ENCODE data around the gene FAXDC2.

Gene FAXDC2, protein sequence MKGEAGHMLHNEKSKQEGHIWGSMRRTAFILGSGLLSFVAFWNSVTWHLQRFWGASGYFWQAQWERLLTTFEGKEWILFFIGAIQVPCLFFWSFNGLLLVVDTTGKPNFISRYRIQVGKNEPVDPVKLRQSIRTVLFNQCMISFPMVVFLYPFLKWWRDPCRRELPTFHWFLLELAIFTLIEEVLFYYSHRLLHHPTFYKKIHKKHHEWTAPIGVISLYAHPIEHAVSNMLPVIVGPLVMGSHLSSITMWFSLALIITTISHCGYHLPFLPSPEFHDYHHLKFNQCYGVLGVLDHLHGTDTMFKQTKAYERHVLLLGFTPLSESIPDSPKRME

DNA sequence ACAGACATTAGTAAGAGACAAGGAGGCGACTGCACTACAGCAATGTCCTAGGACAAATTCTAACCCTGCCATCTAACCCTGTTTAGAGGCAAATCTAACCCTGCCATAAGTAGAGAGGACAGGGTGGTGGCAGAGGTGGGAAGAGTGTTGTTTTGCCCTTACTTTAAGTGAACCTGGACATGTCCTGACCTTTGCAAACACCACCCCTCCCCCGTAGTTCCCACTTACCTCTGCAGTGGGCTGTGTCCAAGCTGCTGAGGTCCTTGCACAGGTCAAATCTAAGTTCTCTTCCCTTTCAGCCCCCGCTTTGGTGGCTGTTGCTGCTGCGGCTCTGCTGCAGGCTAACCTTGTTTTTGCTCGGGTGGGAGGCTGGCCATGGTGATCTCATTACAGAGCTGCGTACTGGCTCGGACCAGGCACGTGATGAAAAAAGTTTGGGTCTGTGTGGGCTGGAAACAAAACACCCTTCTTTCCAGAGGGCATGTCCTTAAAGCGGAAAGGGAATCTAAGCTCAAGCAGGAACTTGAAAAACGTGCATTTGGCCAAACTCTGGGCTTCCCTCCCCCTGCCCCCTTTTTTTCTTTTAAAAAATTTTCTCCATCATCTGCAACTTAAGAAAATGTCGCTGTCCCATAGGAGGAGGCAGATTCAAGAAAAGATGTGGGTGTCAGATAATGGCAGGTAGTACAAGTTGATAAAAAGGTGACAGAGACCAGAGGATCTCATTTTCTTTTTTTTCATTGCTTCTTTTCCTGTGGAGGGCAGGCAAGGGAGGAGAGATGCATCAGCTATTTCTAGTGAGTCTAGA lies at the start of gene FAXDC2:
TSS of gene FAXDC2 (minus strand) at position 349 of the 808 bp plus-strand sequence. CDS start 12,425 bp downstream, outside the sequence.
- no peak for DNase-seq

DNA sequence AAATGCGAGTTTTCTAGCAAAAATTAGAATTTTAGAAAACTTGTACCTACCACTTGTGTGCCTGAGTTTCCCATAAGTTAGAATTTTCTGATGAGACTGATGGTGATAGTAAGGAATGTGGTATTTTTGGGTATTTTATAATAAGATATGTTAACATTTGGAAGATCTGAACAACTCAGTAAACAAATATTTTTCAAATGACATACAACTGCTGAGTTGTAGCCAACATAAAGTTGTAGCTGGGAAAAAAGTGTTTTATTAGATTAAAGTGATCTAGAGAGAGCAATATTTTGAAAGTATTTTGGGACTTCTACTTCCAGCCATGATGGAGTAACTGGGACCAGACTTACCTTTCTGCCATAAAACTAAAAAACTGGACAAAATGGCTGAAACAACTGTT lies 49.7 kb upstream of the FAXDC2 start:
- DNase-seq: no peak

DNA sequence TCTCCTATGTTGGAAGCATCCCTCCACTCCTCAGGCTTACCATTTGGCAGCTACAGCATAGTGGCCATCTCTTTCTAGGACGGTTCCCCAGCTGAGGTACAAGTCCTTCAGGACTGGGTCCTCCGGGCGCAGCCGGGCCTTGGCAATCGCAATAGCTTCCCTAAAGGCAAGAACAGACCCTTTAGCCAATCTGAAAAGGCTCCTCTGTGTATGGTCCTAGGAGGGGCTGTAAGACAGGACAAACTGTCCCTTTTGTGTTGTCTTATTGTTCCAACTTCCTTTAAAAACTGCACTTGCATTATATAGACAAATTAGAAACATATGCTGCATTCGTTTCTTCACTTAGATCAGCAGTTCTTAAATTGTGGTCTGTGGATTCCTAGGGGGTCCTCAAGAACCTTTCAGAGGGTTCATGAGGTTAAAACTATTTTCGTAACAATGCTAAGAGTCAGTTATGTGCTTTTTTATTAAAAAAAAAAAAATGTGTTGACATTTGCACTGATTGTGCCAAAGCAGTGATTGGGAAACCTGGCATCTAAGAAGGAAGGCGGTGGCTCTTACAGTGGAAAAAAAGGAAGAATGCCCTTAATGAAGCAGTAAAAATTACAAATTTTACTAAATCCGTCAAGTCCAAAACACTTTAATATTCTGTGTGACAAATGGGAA lies 48.9 kb upstream of the FAXDC2 start:
- no peak for DNase-seq

DNA sequence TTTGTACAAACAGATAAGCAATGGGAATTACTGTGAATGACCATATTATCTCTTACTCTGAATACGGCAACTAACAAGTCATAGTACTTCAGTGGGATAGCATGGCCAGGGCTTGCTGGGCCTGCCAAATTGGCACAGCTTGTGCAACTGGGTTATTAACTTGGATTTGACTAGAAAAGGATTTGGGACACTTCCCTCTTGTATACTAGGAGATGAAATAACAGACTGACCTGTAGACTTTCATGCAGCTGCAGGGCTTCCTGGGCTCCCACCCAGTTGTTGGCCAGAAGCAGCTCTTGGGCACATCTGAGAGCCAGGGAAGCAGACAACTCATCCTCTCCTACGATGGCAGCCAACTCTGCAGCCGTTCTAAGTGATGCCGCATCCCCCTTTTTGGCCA lies 47.8 kb upstream of the FAXDC2 start:
- no peak for DNase-seq

DNA sequence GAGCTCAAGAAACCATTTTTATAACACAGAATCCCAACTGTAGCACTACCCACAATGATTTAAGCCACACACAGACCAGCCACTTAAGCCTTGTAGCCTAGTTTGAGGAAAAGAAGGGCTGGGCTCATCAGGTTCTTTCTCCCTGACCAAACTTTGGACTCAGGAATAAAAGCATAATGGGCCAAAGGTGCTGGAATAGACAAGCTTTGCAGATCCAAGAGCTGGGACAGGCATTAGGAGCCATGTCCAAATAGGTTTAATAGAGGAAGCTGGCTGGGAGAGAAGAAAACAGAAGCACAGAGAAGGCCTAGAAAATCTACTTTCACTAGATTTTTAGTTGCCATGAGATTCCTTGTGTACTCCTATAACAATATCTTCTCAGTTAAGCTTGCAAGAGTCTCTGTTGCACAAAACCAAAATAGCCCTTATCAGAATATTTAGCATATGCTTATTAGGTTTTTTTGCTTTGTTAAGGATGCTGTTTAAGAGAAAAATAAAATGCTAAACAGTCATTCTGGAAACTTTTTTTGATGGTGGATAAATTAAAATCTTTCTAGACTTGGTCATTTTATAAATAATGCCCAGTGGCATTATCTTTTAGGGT lies 46.3 kb upstream of the FAXDC2 start:
- DNase-seq: no peak

DNA sequence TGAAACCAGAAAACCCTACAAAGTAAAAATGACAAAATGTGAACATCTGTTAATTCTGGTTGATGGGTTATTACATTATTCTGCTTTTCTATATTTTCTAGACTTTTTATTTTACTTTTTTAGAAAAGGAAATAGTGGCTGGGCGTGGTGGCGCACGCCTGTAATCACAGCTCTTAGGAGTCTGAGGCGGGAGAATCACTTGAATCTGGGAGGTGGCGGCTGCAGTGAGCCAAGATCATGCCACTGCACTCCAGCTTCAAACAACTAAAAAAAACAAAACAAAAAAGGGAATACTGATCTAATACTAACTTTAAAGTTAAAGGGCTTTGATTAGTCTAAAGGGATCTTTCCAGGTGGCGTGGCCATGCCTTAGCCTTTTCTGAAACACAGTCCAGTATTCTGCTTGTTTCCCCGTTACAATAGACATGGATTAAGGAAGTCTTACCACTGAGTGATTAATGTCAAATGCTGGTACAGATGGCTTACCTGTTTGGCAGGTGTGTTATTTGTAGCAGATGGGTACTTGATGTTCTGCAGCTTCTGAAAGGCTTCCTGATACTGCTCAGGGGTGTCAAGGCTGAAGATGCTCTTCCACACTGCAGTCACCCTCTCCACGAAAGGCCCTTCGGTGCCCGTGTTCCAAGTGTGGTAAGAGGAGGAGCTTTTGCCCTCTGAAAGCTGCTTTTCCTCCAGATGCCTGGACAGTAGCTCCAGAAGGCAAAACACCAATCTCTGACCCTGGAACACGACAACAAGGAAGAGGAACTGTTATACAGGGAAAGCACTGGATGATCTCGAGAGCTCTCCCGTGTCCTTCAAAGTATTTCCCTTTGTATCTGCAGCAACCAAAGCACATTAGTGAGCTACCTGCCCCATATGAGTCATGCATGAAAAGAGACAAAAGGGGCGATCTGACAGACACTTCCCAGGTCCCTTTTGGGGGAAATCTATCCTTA lies 45.5 kb upstream of the FAXDC2 start:
- DNase-seq: no peak

DNA sequence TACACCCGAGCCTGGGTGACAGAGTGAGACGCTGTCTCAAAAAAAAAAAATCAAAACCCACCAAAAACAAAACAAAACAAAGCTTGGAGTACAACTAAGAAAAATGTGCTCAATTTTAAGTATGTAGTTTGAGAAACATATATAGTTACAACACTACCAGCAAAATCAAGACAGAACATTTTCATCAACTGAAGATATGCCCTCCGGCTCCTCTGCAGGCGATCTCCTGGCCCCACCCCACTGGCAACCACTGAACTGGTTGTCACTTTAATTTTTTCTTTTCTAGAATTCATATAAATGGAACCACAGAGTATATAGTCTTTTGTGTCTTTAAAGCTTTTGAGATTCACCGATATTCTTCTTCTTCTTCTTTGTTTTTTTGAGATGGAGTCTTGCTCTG lies 43.0 kb upstream of the FAXDC2 start:
- DNase-seq: no peak

DNA sequence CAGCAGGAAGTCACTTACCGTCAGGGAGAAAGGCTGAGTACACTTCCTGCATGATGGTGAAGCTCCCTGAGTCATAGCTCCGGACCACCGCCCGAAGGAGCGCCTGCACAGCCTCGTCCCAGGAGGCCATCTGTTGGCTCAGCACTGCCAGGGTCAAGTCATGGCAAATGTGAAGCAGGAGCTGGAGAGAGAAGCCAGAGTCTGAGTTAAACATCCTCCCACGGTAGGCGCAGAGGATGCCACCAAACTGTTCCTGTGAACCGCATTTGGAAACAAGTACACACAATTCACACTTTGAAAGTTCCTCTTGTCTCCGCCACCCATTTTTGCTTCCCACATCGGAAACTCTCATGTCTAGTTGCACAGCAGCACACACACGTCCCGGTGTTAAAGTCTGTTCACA lies 42.0 kb upstream of the FAXDC2 start:
- no peak for DNase-seq

DNA sequence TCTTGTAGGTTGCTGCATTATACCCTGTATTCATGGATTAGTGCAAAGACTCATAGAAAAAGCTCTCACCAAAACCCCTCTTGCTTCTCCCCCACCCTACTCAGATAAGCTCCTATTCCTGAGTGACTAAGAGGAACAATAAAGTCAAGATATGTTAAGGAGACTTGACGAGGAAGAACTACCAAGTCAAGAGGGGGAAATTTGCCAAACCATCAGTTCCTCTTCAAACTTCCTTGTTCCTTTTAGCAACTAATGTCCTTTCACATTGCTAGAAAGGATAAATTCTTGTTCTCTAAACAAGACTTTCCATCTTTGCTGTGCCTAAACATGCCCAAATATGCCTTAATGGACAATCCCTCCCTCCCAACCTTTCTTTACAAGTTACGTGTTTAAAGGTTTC lies 35.0 kb upstream of the FAXDC2 start:
- DNase-seq: no peak

DNA sequence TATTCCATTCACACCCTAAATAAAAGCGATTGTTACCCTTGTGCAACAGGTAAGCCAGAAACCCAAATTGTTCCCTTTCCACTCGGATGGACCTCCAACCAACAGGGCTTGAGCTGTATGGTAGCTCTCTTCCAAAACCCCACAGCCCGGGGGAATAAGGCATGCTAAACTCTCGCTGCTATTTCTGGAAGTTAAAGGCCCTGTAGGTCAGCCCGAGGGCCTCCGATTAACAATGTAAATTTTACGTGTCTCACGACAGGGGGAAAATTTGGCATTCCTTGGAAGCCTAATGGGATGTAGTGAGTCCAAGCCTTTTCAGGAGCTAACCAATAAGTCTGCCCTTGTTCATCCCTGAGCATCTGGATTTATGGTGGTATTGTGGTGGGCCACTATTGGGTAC lies 34.0 kb upstream of the FAXDC2 start:
- DNase-seq: no peak

DNA sequence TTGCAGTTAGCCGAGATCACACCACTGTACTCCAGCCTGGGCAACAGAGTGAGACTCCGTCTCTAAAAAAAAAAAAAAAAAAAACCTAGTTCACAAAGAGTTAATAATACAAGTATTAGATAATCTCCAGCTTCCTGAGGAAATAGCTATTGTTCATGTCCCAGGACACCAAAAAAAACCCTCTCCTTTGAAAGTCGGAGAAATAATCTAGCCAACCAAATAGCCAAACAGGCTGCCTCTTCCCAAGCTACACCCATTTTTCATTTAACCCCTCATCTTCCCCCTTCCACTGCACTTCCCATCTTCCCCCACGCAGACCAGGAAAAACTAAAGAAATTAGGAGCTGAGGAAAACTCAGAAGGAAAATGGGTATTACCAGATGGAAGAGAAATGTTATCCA lies 31.6 kb upstream of the FAXDC2 start:
- DNase-seq: no peak

DNA sequence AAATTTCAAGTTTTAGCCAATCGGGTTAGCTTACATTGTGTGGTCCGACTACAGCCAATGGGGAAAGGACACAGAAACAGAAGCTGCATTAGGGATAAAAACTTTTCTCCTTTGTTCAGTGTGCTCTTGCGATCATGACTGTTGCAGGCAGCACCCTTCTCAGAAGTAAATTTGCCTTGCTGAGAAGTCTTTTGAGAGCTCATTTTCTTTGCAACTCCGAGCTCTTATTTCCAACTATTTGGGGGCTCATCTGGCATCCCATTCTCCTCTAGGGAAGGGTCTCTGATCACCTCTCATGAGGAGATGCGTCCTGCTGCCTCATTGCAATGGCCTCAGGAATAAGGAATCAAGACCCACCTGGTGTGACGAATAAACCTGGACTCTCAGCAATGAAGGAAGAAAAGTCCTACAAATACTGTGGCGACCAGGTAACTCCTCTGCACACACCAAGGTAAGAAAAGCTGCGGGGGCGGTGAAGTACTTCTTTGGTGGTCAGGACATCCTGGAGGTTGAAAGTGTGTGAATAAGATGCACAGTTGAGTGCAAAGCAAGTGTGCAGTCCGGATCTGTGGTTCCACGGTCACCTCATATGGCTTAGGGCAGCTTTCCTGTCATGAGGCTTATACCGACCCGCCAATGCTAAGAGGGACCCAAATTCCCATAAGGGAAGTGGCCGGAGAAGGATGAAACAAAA lies 28.4 kb upstream of the FAXDC2 start:
- no peak for DNase-seq

DNA sequence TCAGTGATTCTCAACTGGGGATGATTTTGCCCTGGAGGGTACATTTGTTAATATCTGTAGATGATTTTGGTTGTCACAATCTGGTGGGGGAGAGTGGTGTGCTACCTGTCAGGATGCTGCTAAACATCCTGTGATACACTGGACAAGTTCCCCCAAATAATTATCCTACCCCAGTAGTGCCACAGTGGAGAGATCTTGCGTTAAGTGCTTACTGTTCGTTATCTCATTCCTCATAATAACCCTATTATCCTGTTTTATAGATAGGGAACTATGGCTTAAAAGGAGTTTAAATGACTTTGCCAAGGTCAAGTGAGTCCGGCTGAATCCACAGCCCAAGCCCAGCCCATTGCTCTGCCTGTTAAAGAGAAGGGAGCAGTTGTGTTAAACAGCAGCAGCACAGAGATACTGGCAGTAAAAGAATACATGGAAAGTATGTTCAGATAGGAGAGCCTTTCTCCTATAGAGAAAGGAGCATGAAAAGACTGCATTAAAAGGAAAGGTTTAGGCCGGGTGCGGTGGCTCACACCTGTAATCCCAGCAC lies 23.5 kb upstream of the FAXDC2 start:
- no peak for DNase-seq

DNA sequence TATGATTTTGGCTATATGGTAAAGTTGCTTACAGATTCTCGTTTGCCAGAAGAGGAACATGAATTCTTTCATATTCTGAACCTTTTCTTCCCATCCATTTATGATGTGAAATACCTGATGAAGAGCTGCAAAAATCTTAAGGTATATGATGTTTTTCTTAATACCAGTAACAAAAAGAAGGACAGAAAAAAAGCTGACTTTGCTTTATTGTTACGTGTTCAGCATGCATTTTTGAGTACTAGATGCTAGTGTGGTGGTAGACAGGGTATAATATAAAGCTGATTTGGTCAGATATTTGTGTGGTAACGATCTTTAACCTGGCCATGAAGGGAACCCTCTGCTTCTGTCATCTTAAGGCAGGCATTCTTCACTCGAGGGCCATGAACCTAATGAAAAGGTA lies 21.3 kb upstream of the FAXDC2 start:
- DNase-seq: no peak

DNA sequence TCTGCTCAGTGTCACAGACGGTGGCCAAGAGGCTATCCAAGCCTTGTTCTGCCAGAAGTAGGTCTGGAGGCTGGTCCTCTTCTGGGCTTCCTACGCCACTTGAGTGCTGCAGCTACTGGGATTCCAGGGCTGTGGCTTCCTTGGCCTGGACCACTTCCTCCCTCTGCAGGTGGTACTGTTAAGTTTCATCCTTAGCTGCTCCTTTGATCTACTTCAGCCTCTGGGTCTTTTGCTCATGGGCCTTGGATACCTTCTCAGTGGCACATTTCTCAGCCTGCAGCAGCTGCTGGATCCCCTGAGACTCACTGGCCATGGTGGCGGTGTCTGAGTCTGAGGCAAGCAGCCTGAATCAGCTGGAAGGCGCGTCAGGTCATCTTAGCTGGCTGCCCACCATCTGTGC lies 18.3 kb upstream of the FAXDC2 start:
- DNase-seq: no peak

DNA sequence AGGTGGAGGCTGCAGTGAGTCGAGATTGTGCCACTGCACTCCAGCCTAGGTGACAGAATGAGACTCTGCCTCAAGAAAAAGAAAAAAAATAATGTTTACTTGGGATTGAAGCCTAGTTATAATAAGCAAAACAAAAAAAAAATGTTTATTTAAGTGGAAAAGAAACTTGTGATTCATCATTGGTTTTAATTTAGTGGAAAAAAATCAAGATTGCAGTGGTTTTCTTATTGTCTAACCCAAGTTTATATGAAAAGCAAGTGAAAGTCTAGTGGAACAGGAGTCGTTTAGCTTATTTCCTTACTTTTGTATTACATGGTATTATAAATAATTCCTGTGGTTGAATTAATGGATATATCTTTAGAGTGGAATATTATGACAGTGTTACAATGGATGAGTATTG lies 16.4 kb upstream of the FAXDC2 start:
- DNase-seq: no peak

DNA sequence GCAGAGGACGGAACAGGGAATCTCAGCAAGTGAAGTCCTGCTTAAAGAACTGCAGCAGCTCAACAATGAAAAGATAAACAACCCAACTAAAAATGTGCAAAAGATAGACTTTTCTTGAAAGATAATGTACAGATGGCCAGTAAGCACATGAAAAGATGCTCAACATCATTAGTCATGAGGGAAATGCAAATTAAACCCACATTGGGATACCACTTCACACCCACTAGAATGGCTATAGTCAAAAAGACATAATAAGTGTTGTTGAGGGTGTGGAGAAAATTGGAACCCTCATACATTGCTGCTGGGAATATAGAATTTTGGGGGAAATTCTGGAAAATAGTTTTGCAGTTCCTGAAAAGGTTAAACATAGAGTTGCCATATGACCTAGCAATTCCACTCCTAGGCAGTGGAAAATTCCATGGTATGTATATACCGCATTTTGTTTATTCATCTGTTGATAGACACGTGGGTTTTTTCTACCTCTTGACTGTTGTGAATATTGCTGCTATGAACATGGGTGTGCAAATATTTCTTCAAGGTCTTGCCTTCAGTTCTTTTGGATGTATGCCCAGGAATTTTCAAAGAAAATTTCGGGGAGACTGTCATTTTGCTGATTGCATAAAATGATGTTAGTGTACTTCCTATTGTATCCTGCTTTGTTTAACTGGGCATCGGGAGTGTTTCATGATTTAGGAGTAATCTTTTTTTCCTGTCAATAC lies 15.2 kb upstream of the FAXDC2 start:
- DNase-seq: no peak

DNA sequence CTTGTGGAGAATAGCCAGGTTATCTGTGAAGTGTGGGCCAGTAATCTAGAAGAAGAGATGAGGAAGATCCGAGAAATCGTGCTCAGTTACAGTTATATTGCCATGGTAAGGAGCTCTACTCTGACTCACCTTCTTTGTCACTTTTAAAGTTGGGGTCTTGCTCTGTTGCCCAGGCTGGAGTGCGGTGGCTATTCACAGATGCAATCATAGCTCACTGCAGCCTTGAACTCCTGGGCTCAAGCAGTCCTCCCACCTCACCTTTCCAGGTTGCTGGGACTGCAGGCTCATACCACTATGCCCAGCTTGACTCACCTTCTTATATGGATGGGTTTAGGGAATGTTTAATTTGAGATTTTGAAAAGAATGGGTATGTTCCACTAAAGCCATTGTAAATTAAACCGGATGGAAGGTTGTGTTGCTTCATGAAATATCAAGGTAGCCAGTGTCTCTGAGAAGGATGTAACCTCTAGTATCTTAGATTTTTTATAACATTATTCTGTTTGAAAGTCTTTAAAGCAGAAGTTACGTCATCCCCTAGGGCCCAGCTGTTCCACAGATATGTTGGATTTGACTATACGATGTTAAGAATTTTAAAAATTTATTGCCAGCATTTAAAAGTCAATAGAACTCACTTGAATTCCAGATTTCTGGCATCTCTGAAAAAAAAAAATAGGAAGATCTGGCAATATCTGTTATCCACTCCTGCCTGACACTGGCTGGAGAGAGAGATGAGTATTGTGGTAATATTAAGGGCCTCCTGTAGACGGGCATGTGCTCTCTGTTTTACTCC lies 13.1 kb upstream of the FAXDC2 start:
- no peak for DNase-seq

DNA sequence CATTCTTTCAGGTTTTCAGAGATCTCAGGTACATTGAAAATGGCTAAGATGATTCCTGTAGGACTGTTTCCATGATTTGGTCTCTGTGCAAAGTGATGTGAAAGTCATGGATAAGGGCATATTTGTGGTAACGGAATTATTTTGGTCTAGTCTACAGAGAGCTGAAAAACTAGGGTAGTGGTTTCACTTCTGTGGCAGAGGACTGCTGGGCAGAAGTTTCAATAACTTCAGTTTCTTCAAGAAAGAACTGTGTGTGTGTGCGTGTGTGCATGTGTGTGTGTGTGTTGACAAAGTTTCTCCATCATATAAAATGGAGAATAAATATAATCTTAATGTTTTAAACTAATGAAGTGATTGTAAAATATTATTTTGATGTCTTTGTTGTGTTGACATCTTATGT lies 12.4 kb upstream of the FAXDC2 start:
- DNase-seq: no peak

DNA sequence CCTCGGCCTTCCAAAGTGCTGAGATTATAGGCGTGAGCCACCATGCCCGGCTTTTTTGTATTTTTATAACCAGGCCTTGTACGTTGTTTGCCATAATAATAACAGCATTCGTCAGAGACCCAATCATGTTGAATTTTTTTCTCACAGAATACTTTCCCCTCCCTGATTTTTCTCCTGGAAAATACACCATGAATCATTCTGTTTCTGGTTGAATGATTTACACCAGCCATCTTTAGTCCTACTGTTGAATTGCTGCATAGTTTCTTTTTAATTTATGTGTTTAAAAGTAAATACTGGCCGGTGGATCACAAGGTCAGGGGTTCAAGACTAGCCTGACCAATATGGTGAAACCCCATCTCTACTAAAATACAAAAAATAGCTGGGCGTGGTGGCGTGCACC lies 11.5 kb upstream of the FAXDC2 start:
- DNase-seq: no peak
